Neural cell (in vitro differentiated cells): ENCODE data around the gene KAT14.
"Not testable (repeated sequence)": the region's sequence is repeated elsewhere in the genome, so short reads cannot be mapped to it uniquely, and the experiment has no call there.

Source experiments
- CTCF ChIP-seq: fragments of 450-650 bp; IDR thresholded peaks from 2 replicates; pipeline ENCODE4 v1.5.1; 2014; ENCODE audit warnings: antibody characterized with exemption, mild to moderate bottlenecking, moderate library complexity; ENCODE audit not compliant: poor library complexity, severe bottlenecking
- EP300 ChIP-seq: fragments of 450-650 bp; conservative IDR thresholded peaks from 2 replicates; pipeline ENCODE4 v1.6.1; 2014; ENCODE audit warnings: antibody characterized with exemption, mild to moderate bottlenecking, moderate library complexity; ENCODE audit not compliant: poor library complexity, severe bottlenecking
- EZH2 ChIP-seq: fragments of 200-600, 300-800 bp; shearing (Covaris generic), sonication (generic); IDR thresholded peaks from 2 replicates; pipeline ENCODE4 v1.6.1; 2014; ENCODE audit warnings: antibody characterized with exemption, low read length, borderline replicate concordance, mild to moderate bottlenecking; ENCODE audit not compliant: insufficient read depth, poor library complexity, severe bottlenecking
- MXI1 ChIP-seq: fragments of 450-650 bp; conservative IDR thresholded peaks from 2 replicates; pipeline ENCODE4 v1.6.1; 2014; ENCODE audit warnings: antibody characterized with exemption, mild to moderate bottlenecking; ENCODE audit not compliant: poor library complexity, severe bottlenecking
- POLR2AphosphoS5 ChIP-seq: IDR thresholded peaks from 2 replicates; pipeline ENCODE4 v1.6.1; 2012
- RAD21 ChIP-seq: fragments of 450-650 bp; conservative IDR thresholded peaks from 2 replicates; pipeline ENCODE4 v1.6.1; 2014; ENCODE audit warnings: antibody characterized with exemption, mild to moderate bottlenecking, moderate library complexity
- REST ChIP-seq: IDR thresholded peaks from 2 replicates; pipeline ENCODE4 v1.6.1; 2012; ENCODE audit warnings: borderline replicate concordance
- SMC3 ChIP-seq: fragments of 450-650 bp; conservative IDR thresholded peaks from 2 replicates; pipeline ENCODE4 v1.6.1; 2014; ENCODE audit warnings: antibody characterized with exemption, mild to moderate bottlenecking, moderate library complexity; ENCODE audit not compliant: poor library complexity
- TAF1 ChIP-seq: IDR thresholded peaks from 2 replicates; pipeline ENCODE4 v1.6.1; 2012; ENCODE audit warnings: low read depth

GRCh38 chr20:18180366-18180765, 42.7 kb downstream of the KAT14 start:
- not testable (repeated sequence) for TF ChIP-seq CTCF, RAD21, EP300, REST, MXI1, EZH2, TAF1, POLR2AphosphoS5, SMC3
